Calu3 (cell line): ENCODE data around the gene POLA2. TPM values are rescaled to one million over a fixed set of nuclear protein-coding genes. Genes with fewer than 3 reads are reported as not detected.
A peak's percentile ranks its signal among the peaks of the same experiment; 100 is the strongest.

ENCODE experiments used
- BruUV-seq: library from RNA; stranded (reverse); fragments of 400-500 nt; replicated peaks from 2 replicates; lab custom pipeline; 2021; lab: Mats Ljungman, UMichigan
- CTCF ChIA-PET: fragments of 300-600 bp; sonication (Branson Sonifier 250); formaldehyde crosslinking; loops from one replicate; lab custom pipeline; 2022; ENCODE audit warnings: antibody characterized with exemption; lab: Charles Lee
- DNase-seq: peaks from one replicate; pipeline ENCODE4 v3.0.0; 2022
- H3K27ac Mint-ChIP-seq: one replicate; pipeline ENCODE4 v1.8.0; 2022; ENCODE audit warnings: mixed read lengths; ENCODE audit not compliant: unreplicated experiment
- H3K27me3 Mint-ChIP-seq: one replicate; pipeline ENCODE4 v1.8.0; 2022; ENCODE audit warnings: mixed read lengths; ENCODE audit not compliant: unreplicated experiment
- H3K36me3 Mint-ChIP-seq: one replicate; pipeline ENCODE4 v1.8.0; 2022; ENCODE audit warnings: mild to moderate bottlenecking, moderate library complexity, mixed read lengths; ENCODE audit not compliant: insufficient read depth, unreplicated experiment
- H3K4me1 Mint-ChIP-seq: one replicate; pipeline ENCODE4 v1.8.0; 2022; ENCODE audit warnings: mild to moderate bottlenecking, low read depth, mixed read lengths; ENCODE audit not compliant: unreplicated experiment
- H3K4me3 Mint-ChIP-seq: one replicate; pipeline ENCODE4 v1.8.0; 2022; ENCODE audit warnings: mild to moderate bottlenecking, low read depth, moderate library complexity, mixed read lengths; ENCODE audit not compliant: unreplicated experiment
- H3K9me3 Mint-ChIP-seq: one replicate; pipeline ENCODE4 v1.8.0; 2022; ENCODE audit warnings: low read depth, mixed read lengths; ENCODE audit not compliant: unreplicated experiment
- intact Hi-C: fragments of 100-400 bp; cut with micrococcal nuclease; formaldehyde crosslinking; loops from one replicate; pipeline ENCODE4 v1.10.0; 2022; ENCODE audit not compliant: unreplicated experiment
- total RNA-seq: library from RNA; stranded (reverse); gene quantifications from 2 replicates; pipeline ENCODE4 v1.2.3, GENCODE V29; 2022
- TF ChIP-seq, protein P1 (sequence below): fragments of 200-600 bp; IDR thresholded peaks from one replicate; pipeline ENCODE4 v1.8.0; 2022; ENCODE audit warnings: antibody characterized with exemption; ENCODE audit not compliant: unreplicated experiment

The POLA2 gene
- total RNA-seq, 1 experiment from 2014 or later, result 40.4 TPM

DNA sequence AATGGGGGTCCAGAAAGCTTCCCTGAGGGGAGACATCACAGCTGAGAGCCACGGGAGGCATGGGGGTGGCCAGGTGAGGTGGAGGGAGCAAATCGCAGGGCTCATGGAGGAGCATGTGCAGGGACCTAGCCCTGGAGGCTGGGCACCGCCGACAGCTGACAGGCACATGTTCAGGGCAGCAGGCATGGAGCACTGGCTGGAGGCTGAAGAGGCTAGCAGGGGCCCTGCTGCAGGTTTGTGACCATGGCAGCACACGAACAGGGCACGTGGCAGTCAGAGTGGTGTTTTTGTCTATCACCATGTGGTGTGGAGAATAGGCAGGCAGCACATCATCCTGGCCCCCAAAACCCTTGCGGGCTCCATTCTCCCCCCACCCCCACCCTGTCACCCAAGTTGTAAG is 42.9 kb downstream of the POLA2 start:
- Mint-ChIP-seq H3K27ac (no peak overlapping the region), H3K27me3 (no peaks in the 10 kb centered on the region), H3K4me1 (peaks cover 17% of the 10 kb centered on the region), H3K4me3 (no peak overlapping the region), H3K36me3 (peaks cover 28% of the 10 kb centered on the region), H3K9me3 (no peaks in the 10 kb centered on the region)
- CTCF ChIA-PET, result no interaction called here
- no peak for DNase-seq
- TF ChIP-seq, protein P1, sequence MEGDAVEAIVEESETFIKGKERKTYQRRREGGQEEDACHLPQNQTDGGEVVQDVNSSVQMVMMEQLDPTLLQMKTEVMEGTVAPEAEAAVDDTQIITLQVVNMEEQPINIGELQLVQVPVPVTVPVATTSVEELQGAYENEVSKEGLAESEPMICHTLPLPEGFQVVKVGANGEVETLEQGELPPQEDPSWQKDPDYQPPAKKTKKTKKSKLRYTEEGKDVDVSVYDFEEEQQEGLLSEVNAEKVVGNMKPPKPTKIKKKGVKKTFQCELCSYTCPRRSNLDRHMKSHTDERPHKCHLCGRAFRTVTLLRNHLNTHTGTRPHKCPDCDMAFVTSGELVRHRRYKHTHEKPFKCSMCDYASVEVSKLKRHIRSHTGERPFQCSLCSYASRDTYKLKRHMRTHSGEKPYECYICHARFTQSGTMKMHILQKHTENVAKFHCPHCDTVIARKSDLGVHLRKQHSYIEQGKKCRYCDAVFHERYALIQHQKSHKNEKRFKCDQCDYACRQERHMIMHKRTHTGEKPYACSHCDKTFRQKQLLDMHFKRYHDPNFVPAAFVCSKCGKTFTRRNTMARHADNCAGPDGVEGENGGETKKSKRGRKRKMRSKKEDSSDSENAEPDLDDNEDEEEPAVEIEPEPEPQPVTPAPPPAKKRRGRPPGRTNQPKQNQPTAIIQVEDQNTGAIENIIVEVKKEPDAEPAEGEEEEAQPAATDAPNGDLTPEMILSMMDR, result no peak
- intact Hi-C loops, result no loop called here
- no TSS peak for BruUV-seq

DNA sequence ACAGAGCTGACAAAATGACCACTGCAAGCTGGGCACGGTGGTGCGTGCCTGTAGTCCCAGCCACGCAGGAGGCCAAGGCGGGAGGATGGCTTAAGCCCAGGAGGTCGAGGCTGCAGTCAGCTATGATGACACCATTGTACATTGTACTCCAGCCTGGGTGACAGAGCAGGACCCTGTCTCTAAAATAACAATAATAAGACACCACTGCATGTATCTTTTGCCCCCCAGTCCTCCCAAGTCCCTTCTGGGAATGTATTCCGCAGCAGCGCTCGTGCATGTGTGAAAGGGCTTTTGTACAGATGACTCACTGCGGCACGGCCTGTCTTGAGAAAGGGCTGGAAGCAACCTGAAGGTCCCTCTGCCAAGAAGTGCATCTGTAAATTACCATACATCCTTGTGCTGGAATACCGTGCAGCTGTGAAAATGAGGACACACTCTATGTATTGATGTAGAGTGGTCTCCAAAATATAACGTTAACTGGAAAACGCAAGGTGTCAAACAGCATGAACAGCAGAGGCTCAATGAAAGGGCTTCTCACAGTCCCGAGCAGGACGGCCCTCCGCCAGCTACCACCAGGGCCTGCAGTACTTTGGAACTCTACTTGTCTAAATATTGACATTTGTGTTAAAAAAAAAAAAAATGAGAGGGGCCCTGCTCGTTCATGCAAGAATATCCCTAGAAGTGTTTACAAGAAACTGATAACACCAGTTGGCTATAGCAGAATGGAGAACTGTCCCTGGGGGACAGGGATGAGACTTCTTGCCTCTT is 43.9 kb downstream of the POLA2 start:
- Mint-ChIP-seq H3K4me3 (no peak overlapping the region), H3K4me1 (peaks cover 18% of the 10 kb centered on the region), H3K27me3 (no peaks in the 10 kb centered on the region), H3K9me3 (no peaks in the 10 kb centered on the region), H3K27ac (no peak overlapping the region), H3K36me3 (peaks cover 33% of the 10 kb centered on the region)
- intact Hi-C loops, result no loop called here
- BruUV-seq, result no TSS peak
- CTCF ChIA-PET, result interaction anchor here (0.5 kb wide), 1 partner anchor 23 kb away, joined by 4 read pairs; no protein-coding TSS in a partner anchor
- DNase-seq, result no peak
- TF ChIP-seq, protein P1, result no peak

- Mint-ChIP-seq H3K27ac (peak overlapping the region; percentile 11), H3K36me3 (peaks cover 38% of the 10 kb centered on the region)
- CTCF ChIA-PET, result no interaction called here
These were observed 45.8 kb downstream of the POLA2 start for GRCh38 chr11:65307298-65308229.

DNA sequence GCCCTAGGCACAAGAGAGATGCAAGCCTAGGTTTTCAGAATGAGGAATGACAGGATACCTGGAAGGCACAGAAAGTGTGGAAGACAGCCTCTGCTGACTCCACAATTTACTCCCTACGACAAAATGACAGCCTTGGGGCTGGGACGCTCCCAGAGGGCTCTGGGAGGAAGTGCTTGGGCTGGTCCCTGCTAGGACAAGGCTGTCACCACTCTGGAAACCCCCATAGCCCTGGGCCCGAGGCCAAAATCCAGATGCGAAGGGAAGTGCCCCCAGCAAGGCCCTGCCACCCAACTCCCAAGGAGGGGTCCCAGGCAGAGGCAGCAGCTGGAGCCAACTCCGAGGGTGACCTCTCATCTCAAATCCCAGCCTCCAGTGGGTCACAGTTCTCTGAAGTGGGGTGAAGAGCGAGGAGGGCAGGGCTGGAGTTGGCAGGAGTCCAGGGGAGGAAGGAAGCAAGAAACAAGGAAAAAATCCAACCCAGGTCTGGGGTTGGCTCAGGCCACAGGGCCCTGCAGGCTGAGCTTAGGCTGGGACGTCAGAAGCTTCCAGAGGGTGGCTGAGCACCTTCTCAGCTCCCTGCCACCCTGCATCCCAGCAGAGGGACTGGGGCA is 46.6 kb downstream of the POLA2 start:
- BruUV-seq, result no TSS peak
- DNase-seq, result peak; percentile 76
- H3K4me3 Mint-ChIP-seq, result no peak overlapping the region
- no peaks in the 10 kb centered on the region for H3K27me3 Mint-ChIP-seq
- peaks cover 44% of the 10 kb centered on the region for H3K4me1 Mint-ChIP-seq
- H3K36me3 Mint-ChIP-seq, result peaks cover 41% of the 10 kb centered on the region
- H3K27ac Mint-ChIP-seq, result peak overlapping the region; percentile 11
- no peaks in the 10 kb centered on the region for H3K9me3 Mint-ChIP-seq
- TF ChIP-seq, protein P1, result no peak
- CTCF ChIA-PET, result interaction anchor here (1.0 kb wide), 1 partner anchor 33 kb away, joined by 6 read pairs; no protein-coding TSS in a partner anchor
- intact Hi-C loops, result no loop called here

More at GRCh38 chr11:65307298-65308229, 45.8 kb downstream of the POLA2 start:
- Mint-ChIP-seq H3K9me3 (no peaks in the 10 kb centered on the region), H3K4me3 (no peak overlapping the region), H3K27me3 (no peaks in the 10 kb centered on the region), H3K4me1 (peaks cover 37% of the 10 kb centered on the region)
- TF ChIP-seq, protein P1, result no peak
- no peak for DNase-seq
- no TSS peak for BruUV-seq
- intact Hi-C loops, result no loop called here
